ENCODE results near the gene CFAP107.
"Not testable (repeated sequence)": the region's sequence is repeated elsewhere in the genome, so short reads cannot be mapped to it uniquely, and the experiment has no call there.

The CFAP107 gene

GRCh38 chr1:12778907-12779306, 32.9 kb downstream of the CFAP107 start:
- POLR2A ChIA-PET (ENCODE audit: low non-redundant PET): no interaction called here
- no peak for DNase-seq (ENCODE audit: low spot score)
- CTCF ChIA-PET: no interaction called here
- no peak overlapping the region for H3K27ac ChIP-seq
- TF ChIP-seq, protein P1, sequence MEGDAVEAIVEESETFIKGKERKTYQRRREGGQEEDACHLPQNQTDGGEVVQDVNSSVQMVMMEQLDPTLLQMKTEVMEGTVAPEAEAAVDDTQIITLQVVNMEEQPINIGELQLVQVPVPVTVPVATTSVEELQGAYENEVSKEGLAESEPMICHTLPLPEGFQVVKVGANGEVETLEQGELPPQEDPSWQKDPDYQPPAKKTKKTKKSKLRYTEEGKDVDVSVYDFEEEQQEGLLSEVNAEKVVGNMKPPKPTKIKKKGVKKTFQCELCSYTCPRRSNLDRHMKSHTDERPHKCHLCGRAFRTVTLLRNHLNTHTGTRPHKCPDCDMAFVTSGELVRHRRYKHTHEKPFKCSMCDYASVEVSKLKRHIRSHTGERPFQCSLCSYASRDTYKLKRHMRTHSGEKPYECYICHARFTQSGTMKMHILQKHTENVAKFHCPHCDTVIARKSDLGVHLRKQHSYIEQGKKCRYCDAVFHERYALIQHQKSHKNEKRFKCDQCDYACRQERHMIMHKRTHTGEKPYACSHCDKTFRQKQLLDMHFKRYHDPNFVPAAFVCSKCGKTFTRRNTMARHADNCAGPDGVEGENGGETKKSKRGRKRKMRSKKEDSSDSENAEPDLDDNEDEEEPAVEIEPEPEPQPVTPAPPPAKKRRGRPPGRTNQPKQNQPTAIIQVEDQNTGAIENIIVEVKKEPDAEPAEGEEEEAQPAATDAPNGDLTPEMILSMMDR (conservative IDR thresholded peaks at IDR 0.05; ENCODE audit: low read depth): no peak

GRCh38 chr1:12781488-12781887, 35.5 kb downstream of the CFAP107 start:
- CTCF ChIA-PET; H3K27ac ChIP-seq; DNase-seq (ENCODE audit: low spot score); POLR2A ChIA-PET (ENCODE audit: low non-redundant PET): not testable (repeated sequence)

DNA sequence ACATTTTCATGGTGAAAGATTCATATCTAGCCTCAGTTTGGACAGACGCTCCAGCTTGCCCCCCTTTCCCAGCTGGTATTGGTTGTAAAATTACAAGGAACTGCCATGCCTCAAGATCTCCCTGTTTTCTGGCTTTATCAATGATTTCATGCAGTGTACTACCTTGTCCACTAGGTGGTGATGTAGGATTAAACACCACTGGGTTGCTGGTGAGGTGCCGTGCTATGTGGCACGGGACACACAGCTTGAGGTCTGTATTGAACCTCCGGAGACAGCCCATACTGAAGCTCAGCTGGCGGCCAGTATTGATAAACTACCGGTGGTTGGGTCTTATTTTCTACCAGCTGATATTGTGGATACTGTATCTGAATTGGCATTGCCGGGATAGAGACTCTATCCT, 37.8 kb downstream of the CFAP107 start:
- POLR2A ChIA-PET (ENCODE audit: low non-redundant PET); H3K27ac ChIP-seq; DNase-seq (ENCODE audit: low spot score); CTCF ChIA-PET: not testable (repeated sequence)

- POLR2A ChIA-PET (ENCODE audit: low non-redundant PET); H3K27ac ChIP-seq; CTCF ChIA-PET; DNase-seq (ENCODE audit: low spot score): not testable (repeated sequence)
These were observed 38.7 kb downstream of the CFAP107 start for GRCh38 chr1:12784729-12785128.

DNA sequence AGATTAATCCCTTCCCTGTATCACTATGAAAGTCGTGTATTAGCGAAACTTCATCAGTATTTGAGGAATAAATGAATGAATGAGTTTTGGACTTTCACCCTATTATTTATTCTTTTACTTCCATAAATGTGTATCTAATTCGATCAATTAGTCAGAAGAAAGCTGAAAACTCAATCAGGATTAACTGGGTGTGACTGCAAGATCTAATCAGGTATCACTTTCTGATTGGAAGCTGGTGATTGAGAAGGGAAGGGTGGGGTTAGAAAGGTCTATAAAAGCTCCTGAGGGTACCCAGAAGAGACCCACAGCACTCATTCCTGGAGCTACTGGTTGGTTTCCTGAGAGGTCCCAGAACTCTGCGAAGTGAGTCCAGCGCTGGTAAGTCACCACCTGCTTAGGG, 45.1 kb downstream of the CFAP107 start, which contains the start of gene PRAMEF1:
PRAMEF1 (plus strand) TSS at position 301 of the 400 bp plus-strand sequence. CDS start 1,831 bp downstream, outside the sequence.
- CTCF ChIA-PET; POLR2A ChIA-PET (ENCODE audit: low non-redundant PET); H3K27ac ChIP-seq; DNase-seq (ENCODE audit: low spot score): not testable (repeated sequence)

DNA sequence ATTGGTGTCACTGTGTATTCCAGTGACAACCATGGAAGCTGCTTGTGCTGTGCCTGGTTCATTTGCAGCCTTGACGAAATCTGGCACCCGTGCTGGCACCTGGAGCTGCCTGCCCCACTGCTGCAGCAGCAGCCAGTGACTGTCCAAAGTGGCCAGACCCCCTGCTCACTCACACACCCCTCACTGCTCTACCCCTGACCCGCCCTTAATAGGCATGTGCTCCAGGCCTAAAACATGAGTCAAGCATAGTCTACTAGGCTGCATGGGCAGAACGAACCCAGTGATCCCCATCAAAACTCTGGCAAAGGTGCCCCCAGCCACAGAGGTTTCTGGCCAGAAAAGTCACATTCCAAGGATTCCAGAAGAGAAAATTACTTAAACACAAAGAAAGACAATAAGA, 52.9 kb downstream of the CFAP107 start:
- no peak overlapping the region for H3K27ac ChIP-seq
- TF ChIP-seq, protein P1 (conservative IDR thresholded peaks at IDR 0.05; ENCODE audit: low read depth): no peak
- CTCF ChIA-PET: no interaction called here
- peak; percentile 27 for DNase-seq (ENCODE audit: low spot score)
- POLR2A ChIA-PET (ENCODE audit: low non-redundant PET): no interaction called here

DNA sequence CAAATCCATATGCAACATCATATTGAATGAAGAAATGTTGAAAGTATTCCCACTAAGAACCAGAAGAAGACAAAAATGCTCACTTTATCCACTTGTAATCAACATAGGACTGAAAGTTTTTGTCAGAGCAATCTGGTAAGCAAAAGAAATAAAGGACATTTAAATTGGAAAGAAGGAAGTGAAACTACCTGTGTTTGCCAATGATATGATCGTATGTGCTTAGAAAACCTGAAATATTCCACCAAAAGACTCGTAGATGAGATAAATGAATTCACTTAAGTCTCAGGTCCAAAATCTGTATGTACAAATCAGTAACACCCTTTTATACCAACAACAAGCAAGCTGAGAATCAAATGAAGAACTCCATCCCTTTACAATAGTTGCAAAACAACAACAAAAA, 53.7 kb downstream of the CFAP107 start:
- no peak overlapping the region for H3K27ac ChIP-seq
- TF ChIP-seq, protein P1 (conservative IDR thresholded peaks at IDR 0.05; ENCODE audit: low read depth): no peak
- ChIA-PET CTCF (no interaction called here), POLR2A (ENCODE audit: low non-redundant PET) (no interaction called here)
- no peak for DNase-seq (ENCODE audit: low spot score)

DNA sequence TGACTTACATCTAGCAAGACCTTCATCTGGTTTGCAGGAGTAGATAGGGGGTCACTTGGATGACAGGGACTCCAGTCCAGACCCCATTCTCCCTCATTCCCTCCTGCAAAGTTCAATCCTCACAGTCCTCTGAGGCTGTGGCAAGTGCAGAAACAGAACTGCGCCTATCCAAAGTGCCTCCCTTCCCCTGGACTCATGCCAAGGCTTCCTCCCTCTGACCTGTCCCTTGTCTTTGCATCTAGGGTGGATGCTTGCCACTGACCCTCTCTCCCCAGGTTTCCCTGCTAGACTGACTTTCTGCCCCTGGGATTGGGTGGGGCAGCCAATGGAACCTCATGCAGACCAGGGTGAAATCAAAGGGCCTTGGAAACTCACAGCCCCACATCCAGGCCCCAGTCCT, 63.9 kb downstream of the CFAP107 start:
- DNase-seq (ENCODE audit: low spot score): no peak
- TF ChIP-seq, protein P1 (conservative IDR thresholded peaks at IDR 0.05; ENCODE audit: low read depth): no peak
- peak overlapping the region; percentile 65; the same call in 1 of the 2 replicates for H3K27ac ChIP-seq
- CTCF ChIA-PET: no interaction called here
- POLR2A ChIA-PET (ENCODE audit: low non-redundant PET): no interaction called here

DNA sequence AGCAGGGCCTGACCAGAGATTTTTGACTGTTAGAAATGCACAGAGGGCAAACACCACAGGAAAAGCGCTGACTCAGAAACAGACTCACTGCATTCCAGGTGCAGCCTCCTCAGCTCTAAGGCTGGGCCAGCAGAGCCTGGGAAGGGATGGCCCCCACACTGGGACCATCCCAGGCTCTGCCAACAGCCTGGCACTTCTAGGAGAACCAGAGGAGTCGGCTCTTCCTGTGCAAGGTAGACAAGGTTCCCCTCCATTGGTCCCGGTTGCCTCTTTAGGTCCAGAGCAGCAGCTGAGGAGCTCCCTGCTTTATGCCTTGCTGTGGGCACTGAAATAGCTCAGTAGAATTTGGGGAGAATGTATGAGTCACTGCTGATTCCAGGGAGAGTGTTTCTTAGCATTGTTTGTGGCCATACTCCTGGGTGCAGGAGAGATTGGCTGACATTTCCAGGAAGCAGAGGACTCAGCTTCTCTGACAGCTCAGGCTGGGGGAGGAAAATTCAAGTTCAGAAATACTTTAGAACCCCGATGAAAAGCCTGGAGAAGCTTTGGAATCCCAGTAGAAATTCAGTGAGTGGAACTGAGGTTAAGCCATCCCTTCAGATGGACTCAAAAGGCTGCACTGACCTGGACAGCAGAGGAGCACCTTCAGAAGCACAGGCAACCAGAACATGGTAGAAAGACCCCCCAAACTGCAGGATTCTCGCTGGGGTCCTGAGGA, 64.8 kb downstream of the CFAP107 start:
- TF ChIP-seq, protein P1 (conservative IDR thresholded peaks at IDR 0.05; ENCODE audit: low read depth): no peak

More for the DNA sequence above, 64.8 kb downstream of the CFAP107 start:
- peak; percentile 27 for DNase-seq (ENCODE audit: low spot score)
- POLR2A ChIA-PET (ENCODE audit: low non-redundant PET): interaction anchor here (0.6 kb wide), 1 partner anchor 626 kb away, joined by 5 read pairs; no protein-coding TSS in a partner anchor
- CTCF ChIA-PET: interaction anchor here (0.6 kb wide), 1 partner anchor 17 kb away, joined by 7 read pairs; no protein-coding TSS in a partner anchor
- H3K27ac ChIP-seq: peak overlapping the region; percentile 65
